22Rv1 (cell line): ENCODE data around the gene DDI2.

ENCODE experiments used
- ZFX ChIP-seq: fragments of 450-650 bp; IDR thresholded peaks from 2 replicates; pipeline ENCODE4 v1.6.1; 2017; ENCODE audit warnings: antibody characterized with exemption, borderline replicate concordance
- TF ChIP-seq, protein P1 (sequence below): fragments of 450-650 bp; IDR thresholded peaks from 2 replicates; pipeline ENCODE4 v1.5.1; 2017; ENCODE audit warnings: mild to moderate bottlenecking

- TF ChIP-seq, protein P1, sequence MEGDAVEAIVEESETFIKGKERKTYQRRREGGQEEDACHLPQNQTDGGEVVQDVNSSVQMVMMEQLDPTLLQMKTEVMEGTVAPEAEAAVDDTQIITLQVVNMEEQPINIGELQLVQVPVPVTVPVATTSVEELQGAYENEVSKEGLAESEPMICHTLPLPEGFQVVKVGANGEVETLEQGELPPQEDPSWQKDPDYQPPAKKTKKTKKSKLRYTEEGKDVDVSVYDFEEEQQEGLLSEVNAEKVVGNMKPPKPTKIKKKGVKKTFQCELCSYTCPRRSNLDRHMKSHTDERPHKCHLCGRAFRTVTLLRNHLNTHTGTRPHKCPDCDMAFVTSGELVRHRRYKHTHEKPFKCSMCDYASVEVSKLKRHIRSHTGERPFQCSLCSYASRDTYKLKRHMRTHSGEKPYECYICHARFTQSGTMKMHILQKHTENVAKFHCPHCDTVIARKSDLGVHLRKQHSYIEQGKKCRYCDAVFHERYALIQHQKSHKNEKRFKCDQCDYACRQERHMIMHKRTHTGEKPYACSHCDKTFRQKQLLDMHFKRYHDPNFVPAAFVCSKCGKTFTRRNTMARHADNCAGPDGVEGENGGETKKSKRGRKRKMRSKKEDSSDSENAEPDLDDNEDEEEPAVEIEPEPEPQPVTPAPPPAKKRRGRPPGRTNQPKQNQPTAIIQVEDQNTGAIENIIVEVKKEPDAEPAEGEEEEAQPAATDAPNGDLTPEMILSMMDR, result no peak
- TF ChIP-seq ZFX, result no peak
These were observed 89.5 kb downstream of the DDI2 start for GRCh38 chr1:15706751-15707150.
